ENCODE measurements around the gene NAA25.
"Not testable (repeated sequence)": the region's sequence is repeated elsewhere in the genome, so short reads cannot be mapped to it uniquely, and the experiment has no call there.

Gene NAA25

GRCh38 chr12:112115259-112116045 lies 6.9 kb upstream of the NAA25 start:
- no peak for TF ChIP-seq POLR2A (IDR thresholded peaks at IDR 0.05; ENCODE audit: extremely low read depth, insufficient read length)
- no peak for TF ChIP-seq MAX (IDR thresholded peaks at IDR 0.05; ENCODE audit: low read depth, low read length)
- no peak overlapping the region for H3K4me3 ChIP-seq (ENCODE audit: low read depth, low read length)
- no peak for DNase-seq (ENCODE audit: low read depth)

- DNase-seq (ENCODE audit: low read depth), result no peak
- no peak overlapping the region for H3K4me3 ChIP-seq (ENCODE audit: low read depth, low read length)
- TF ChIP-seq MYC (IDR thresholded peaks at IDR 0.05; ENCODE audit: low read depth, low read length) (no peak), MAX (IDR thresholded peaks at IDR 0.05; ENCODE audit: low read depth, low read length) (no peak), POLR2A (IDR thresholded peaks at IDR 0.05; ENCODE audit: extremely low read depth, insufficient read length) (no peak), CTCF (IDR thresholded peaks at IDR 0.05; ENCODE audit: low read depth, low read length) (no peak)
These were observed 4.0 kb upstream of the NAA25 start for GRCh38 chr12:112112409-112113133.

- no peak overlapping the region for H3K4me3 ChIP-seq (ENCODE audit: low read depth, low read length)
- TF ChIP-seq MYC (IDR thresholded peaks at IDR 0.05; ENCODE audit: low read depth, low read length), result no peak
- TF ChIP-seq CTCF (IDR thresholded peaks at IDR 0.05; ENCODE audit: low read depth, low read length), result no peak
- no peak for TF ChIP-seq POLR2A (IDR thresholded peaks at IDR 0.05; ENCODE audit: extremely low read depth, insufficient read length)
- TF ChIP-seq MAX (IDR thresholded peaks at IDR 0.05; ENCODE audit: low read depth, low read length), result no peak
- DNase-seq (ENCODE audit: low read depth), result no peak
These were observed 3.3 kb upstream of the NAA25 start for GRCh38 chr12:112111931-112112330.

GRCh38 chr12:112110787-112111662 lies 2.4 kb upstream of the NAA25 start:
- DNase-seq (ENCODE audit: low read depth); H3K4me3 ChIP-seq (ENCODE audit: low read depth, low read length): not testable (repeated sequence)

- peak overlapping the region; percentile 83 for H3K4me3 ChIP-seq (ENCODE audit: low read depth, low read length)
- DNase-seq (ENCODE audit: low read depth), result peak; percentile 90
- peak; percentile 76 for TF ChIP-seq MAX (IDR thresholded peaks at IDR 0.05; ENCODE audit: low read depth, low read length)
- TF ChIP-seq MYC (IDR thresholded peaks at IDR 0.05; ENCODE audit: low read depth, low read length), result peak; percentile 84
- no peak for TF ChIP-seq CTCF (IDR thresholded peaks at IDR 0.05; ENCODE audit: low read depth, low read length)
These were observed 1.0 kb downstream of the NAA25 start for GRCh38 chr12:112107306-112108201.

GRCh38 chr12:112105891-112106290 lies 2.7 kb downstream of the NAA25 start:
- DNase-seq (ENCODE audit: low read depth), result no peak
- H3K4me3 ChIP-seq (ENCODE audit: low read depth, low read length), result peak overlapping the region; percentile 16
- no peak for TF ChIP-seq MYC (IDR thresholded peaks at IDR 0.05; ENCODE audit: low read depth, low read length)
- TF ChIP-seq MAX (IDR thresholded peaks at IDR 0.05; ENCODE audit: low read depth, low read length), result no peak
